ENCODE measurements around the gene TAF4B.

TAF4B gene

DNA sequence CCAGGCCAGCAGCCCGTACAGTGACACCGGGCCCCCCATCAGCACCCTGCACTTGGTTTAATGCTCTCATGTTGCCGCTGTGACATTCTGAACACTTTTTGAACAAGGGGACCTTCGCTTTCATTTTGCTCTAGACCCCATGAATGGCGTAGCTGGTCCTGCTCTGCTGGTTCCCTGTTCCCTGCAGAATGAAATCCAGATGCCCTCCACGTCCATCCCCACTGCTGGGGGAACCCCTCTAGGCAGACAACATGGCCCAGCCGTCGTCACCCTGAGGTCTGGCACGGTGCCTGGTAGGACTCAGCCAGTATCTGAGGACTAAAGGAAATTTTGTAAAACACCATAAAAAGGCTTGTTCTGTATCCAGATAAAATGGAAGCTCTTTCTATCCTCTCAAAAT is 193.5 kb downstream of the TAF4B start:
- Histone ChIP-seq H3K4me1 (no peaks in the 10 kb centered on the region), H3K9me3 (ENCODE audit: control insufficient read depth, low read length) (no peaks in the 10 kb centered on the region), H3K4me2 (ENCODE audit: low read length) (no peak overlapping the region), H3K4me3 (ENCODE audit: low read depth, low read length) (no peak overlapping the region), H3K36me3 (ENCODE audit: control insufficient read depth, insufficient read depth, low read length) (no peaks in the 10 kb centered on the region), H3K27me3 (ENCODE audit: control insufficient read depth, insufficient read depth, low read length) (no peaks in the 10 kb centered on the region), H3K79me2 (no peaks in the 10 kb centered on the region), H3K9ac (no peak overlapping the region), H2AFZ (no peak overlapping the region), H3K27ac (no peak overlapping the region)
- TF ChIP-seq, protein P1, sequence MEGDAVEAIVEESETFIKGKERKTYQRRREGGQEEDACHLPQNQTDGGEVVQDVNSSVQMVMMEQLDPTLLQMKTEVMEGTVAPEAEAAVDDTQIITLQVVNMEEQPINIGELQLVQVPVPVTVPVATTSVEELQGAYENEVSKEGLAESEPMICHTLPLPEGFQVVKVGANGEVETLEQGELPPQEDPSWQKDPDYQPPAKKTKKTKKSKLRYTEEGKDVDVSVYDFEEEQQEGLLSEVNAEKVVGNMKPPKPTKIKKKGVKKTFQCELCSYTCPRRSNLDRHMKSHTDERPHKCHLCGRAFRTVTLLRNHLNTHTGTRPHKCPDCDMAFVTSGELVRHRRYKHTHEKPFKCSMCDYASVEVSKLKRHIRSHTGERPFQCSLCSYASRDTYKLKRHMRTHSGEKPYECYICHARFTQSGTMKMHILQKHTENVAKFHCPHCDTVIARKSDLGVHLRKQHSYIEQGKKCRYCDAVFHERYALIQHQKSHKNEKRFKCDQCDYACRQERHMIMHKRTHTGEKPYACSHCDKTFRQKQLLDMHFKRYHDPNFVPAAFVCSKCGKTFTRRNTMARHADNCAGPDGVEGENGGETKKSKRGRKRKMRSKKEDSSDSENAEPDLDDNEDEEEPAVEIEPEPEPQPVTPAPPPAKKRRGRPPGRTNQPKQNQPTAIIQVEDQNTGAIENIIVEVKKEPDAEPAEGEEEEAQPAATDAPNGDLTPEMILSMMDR (IDR thresholded peaks at IDR 0.05): no peak

DNA sequence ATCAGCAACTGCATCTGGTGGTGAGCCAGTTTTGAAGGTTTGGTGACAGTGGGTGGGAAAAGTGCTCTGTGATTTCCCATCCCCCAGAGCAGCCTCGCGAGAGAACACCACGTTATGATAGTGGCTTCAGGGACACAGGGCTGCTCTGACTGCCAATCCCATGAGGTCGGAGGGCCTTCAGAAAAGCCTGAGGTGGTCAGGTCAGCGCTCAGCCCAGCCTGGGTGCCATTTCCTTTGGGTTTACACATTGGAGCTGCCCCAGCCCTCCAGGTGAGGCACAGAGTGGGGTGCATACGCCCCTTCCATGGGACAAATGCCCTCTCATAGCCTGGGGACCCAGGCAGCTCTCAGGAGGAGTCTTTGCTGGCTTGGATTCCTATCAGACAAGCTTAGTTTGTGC is 195.3 kb downstream of the TAF4B start:
- Histone ChIP-seq H3K4me3 (ENCODE audit: low read depth, low read length) (no peak overlapping the region), H3K36me3 (ENCODE audit: control insufficient read depth, insufficient read depth, low read length) (no peaks in the 10 kb centered on the region), H3K9me3 (ENCODE audit: control insufficient read depth, low read length) (no peaks in the 10 kb centered on the region), H3K27me3 (ENCODE audit: control insufficient read depth, insufficient read depth, low read length) (no peaks in the 10 kb centered on the region), H3K4me2 (ENCODE audit: low read length) (no peak overlapping the region), H2AFZ (no peak overlapping the region), H3K27ac (no peak overlapping the region), H3K79me2 (no peaks in the 10 kb centered on the region), H3K9ac (no peak overlapping the region), H3K4me1 (no peaks in the 10 kb centered on the region)
- TF ChIP-seq, protein P1 (IDR thresholded peaks at IDR 0.05): no peak

DNA sequence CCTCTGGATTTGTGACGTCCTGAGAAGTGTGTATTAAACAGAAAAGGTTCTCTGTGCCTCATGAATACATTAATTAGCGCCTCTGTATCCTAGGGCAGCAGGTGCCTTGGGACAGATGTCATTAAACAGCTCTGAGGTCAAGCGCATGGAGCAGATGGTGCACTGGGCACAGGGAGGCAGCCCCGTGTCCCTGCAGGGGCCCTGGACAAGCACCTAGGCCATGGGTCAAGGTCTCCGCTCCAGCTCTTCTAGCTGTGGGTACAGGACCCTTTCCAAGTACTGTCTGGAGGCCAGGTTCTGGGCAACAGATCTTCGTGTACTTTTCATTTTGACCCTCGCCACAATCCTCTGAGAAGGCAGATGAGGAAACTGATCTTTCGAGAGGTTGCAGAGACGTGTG is 195.7 kb downstream of the TAF4B start:
- Histone ChIP-seq H3K79me2 (no peaks in the 10 kb centered on the region), H2AFZ (no peak overlapping the region), H3K4me3 (ENCODE audit: low read depth, low read length) (no peak overlapping the region), H3K9ac (no peak overlapping the region), H3K27ac (no peak overlapping the region), H3K36me3 (ENCODE audit: control insufficient read depth, insufficient read depth, low read length) (no peaks in the 10 kb centered on the region), H3K4me2 (ENCODE audit: low read length) (no peak overlapping the region), H3K4me1 (no peaks in the 10 kb centered on the region), H3K27me3 (ENCODE audit: control insufficient read depth, insufficient read depth, low read length) (no peaks in the 10 kb centered on the region), H3K9me3 (ENCODE audit: control insufficient read depth, low read length) (no peaks in the 10 kb centered on the region)
- TF ChIP-seq, protein P1 (IDR thresholded peaks at IDR 0.05): no peak

DNA sequence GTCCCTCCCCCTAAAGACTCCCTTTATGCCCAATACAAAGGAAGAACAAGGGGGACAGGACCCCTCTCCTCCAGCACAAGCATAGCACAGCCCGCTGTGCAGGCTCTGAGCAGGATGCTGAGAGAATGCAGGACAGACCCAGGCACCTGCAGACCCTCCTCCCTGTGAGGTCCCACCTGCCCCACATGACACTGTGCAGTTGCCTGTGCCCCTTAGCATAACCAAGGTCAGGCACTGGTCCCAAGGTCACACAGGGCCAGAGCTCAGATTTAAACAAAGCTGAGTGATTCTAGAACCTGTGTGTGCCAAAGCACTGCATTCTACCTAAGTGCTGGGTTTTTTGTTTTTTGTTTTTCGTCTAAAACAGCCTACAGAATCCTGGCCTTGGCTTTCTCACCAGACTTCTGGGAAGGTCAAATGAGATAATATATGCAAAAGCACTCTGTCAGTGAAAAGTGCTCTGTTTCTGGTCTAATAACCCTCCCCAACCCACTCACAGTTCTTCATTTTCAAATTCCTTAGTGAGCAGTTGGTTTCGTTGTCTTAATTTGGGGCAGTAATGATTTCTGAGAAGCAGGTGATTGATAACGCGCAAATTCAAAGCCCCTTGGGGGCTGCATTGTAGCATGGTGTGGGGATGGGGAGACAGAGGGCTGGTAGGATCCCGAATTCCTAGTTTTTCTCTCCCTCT is 196.4 kb downstream of the TAF4B start:
- Histone ChIP-seq H3K9ac (no peak overlapping the region), H3K4me2 (ENCODE audit: low read length) (no peak overlapping the region), H3K27me3 (ENCODE audit: control insufficient read depth, insufficient read depth, low read length) (no peaks in the 10 kb centered on the region), H3K79me2 (no peaks in the 10 kb centered on the region), H3K9me3 (ENCODE audit: control insufficient read depth, low read length) (no peaks in the 10 kb centered on the region), H3K36me3 (ENCODE audit: control insufficient read depth, insufficient read depth, low read length) (no peaks in the 10 kb centered on the region), H3K27ac (no peak overlapping the region), H3K4me1 (no peaks in the 10 kb centered on the region), H2AFZ (no peak overlapping the region), H3K4me3 (ENCODE audit: low read depth, low read length) (no peak overlapping the region)
- TF ChIP-seq, protein P1 (IDR thresholded peaks at IDR 0.05): no peak
